HepG2 (cell line): ENCODE measurements around the gene PLSCR4.

ENCODE experiments used
- BCLAF1 ChIP-seq: fragments of 450-650 bp; IDR thresholded peaks from 2 replicates; pipeline ENCODE4 v1.6.1; 2017; ENCODE audit warnings: mild to moderate bottlenecking
- CBX2 ChIP-seq, 2 experiments: fragments of 200-600 bp in 1 of 2; sonication (generic); formaldehyde crosslinking in 1 of 2; IDR thresholded peaks; 2 replicates each; pipeline versions ENCODE4 v1.7.0 to v1.8.1; 2018 to 2022; ENCODE audit warnings: low read depth in 2 of 2, low read length in 1 of 2, mild to moderate bottlenecking in 1 of 2, missing genetic modification reagents in 1 of 2
- CHCHD3 ChIP-seq: sonication (generic); formaldehyde crosslinking; IDR thresholded peaks from 2 replicates; pipeline ENCODE4 v1.8.0; 2022; ENCODE audit warnings: mild to moderate bottlenecking, missing genetic modification reagents, moderate library complexity
- E2F1 ChIP-seq: sonication (generic); formaldehyde crosslinking; IDR thresholded peaks from 2 replicates; pipeline ENCODE4 v1.5.0; 2020; ENCODE audit warnings: missing genetic modification reagents
- EHMT2 ChIP-seq: fragments of 200-600 bp; sonication (generic); IDR thresholded peaks from 2 replicates; pipeline ENCODE4 v1.7.0; 2017; ENCODE audit warnings: antibody characterized with exemption, low read depth, low read length, borderline replicate concordance
- ESRRA ChIP-seq: sonication (generic); formaldehyde crosslinking; IDR thresholded peaks from 2 replicates; pipeline ENCODE4 v1.5.1; 2020; ENCODE audit warnings: mild to moderate bottlenecking, low read depth, missing genetic modification reagents
- JUNB ChIP-seq: sonication (generic); formaldehyde crosslinking; IDR thresholded peaks from 2 replicates; pipeline ENCODE4 v1.8.0; 2022; ENCODE audit warnings: missing genetic modification reagents, mild to moderate bottlenecking, borderline replicate concordance
- KDM3A ChIP-seq: IDR thresholded peaks from 2 replicates; pipeline ENCODE4 v1.6.1; 2018; ENCODE audit warnings: low read depth, missing compliant biosample characterization
- POLR2A ChIP-seq, 2 experiments: IDR thresholded peaks; 2 replicates each; pipeline ENCODE4 v1.6.1; 2011; ENCODE audit warnings: low read depth in 2 of 2, low read length in 2 of 2, mild to moderate bottlenecking in 1 of 2, moderate library complexity in 1 of 2; ENCODE audit not compliant: insufficient read depth in 1 of 2
- ZBTB33 ChIP-seq: sonication (generic); formaldehyde crosslinking; IDR thresholded peaks from 2 replicates; pipeline ENCODE4 v1.4.0; 2020; ENCODE audit warnings: missing genetic modification reagents
- ZFP1 ChIP-seq: IDR thresholded peaks from 2 replicates; pipeline ENCODE4 v1.6.1; 2016
- ZZZ3 ChIP-seq: sonication (generic); formaldehyde crosslinking; IDR thresholded peaks from 2 replicates; pipeline ENCODE4 v1.4.0; 2020; ENCODE audit warnings: missing genetic modification reagents, mild to moderate bottlenecking, borderline replicate concordance
- TF ChIP-seq, protein P1 (sequence below), 2 experiments: IDR thresholded peaks; 2 replicates each; pipeline ENCODE4 v1.6.1; 2011 to 2012; ENCODE audit warnings: low read length in 2 of 2, borderline replicate concordance in 1 of 2, low read depth in 1 of 2, mild to moderate bottlenecking in 1 of 2, moderate library complexity in 1 of 2

DNA sequence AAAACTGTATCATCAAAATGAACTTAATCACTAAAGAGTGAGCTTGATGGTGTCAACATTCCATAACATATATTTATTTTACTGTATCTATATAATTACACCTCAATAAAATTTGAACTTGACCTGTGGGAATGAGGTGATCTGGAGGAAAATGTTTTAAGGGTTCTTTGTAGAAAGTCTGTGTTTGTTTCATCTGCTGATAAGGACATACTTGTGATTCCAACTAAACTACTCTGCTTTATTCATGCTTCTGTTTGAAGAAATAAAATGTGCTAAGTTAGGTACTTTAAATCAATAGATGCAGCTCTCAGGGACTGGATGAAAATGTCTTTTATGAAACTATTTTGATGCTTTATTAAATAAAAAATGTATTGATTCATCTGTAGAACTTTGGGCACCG, 78.3 kb downstream of the PLSCR4 start:
- TF ChIP-seq POLR2A (IDR thresholded peaks at IDR 0.05; ENCODE audit: insufficient read depth in 1 of 2, low read depth in 2 of 2, low read length in 2 of 2) (no peak), ZZZ3 (no peak), JUNB (CRISPR knock-in tag) (no peak), BCLAF1 (no peak), E2F1 (no peak), CHCHD3 (CRISPR knock-in tag) (no peak), ZBTB33 (no peak), EHMT2 (no peak), CBX2 (IDR thresholded peaks at IDR 0.05; ENCODE audit: low read depth, low read length) (no peak), CBX2 (CRISPR knock-in tag; IDR thresholded peaks at IDR 0.05; ENCODE audit: low read depth) (no peak), KDM3A (CRISPR knock-in tag) (no peak), ESRRA (no peak), ZFP1 (CRISPR knock-in tag) (no peak)
- TF ChIP-seq, protein P1, sequence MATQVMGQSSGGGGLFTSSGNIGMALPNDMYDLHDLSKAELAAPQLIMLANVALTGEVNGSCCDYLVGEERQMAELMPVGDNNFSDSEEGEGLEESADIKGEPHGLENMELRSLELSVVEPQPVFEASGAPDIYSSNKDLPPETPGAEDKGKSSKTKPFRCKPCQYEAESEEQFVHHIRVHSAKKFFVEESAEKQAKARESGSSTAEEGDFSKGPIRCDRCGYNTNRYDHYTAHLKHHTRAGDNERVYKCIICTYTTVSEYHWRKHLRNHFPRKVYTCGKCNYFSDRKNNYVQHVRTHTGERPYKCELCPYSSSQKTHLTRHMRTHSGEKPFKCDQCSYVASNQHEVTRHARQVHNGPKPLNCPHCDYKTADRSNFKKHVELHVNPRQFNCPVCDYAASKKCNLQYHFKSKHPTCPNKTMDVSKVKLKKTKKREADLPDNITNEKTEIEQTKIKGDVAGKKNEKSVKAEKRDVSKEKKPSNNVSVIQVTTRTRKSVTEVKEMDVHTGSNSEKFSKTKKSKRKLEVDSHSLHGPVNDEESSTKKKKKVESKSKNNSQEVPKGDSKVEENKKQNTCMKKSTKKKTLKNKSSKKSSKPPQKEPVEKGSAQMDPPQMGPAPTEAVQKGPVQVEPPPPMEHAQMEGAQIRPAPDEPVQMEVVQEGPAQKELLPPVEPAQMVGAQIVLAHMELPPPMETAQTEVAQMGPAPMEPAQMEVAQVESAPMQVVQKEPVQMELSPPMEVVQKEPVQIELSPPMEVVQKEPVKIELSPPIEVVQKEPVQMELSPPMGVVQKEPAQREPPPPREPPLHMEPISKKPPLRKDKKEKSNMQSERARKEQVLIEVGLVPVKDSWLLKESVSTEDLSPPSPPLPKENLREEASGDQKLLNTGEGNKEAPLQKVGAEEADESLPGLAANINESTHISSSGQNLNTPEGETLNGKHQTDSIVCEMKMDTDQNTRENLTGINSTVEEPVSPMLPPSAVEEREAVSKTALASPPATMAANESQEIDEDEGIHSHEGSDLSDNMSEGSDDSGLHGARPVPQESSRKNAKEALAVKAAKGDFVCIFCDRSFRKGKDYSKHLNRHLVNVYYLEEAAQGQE (IDR thresholded peaks at IDR 0.05; ENCODE audit: borderline replicate concordance in 1 of 2, low read depth in 1 of 2, low read length in 2 of 2): no peak
